22Rv1 (cell line): Measurements from ENCODE around the gene ADAD1.

Experiments
- H3K27ac ChIP-seq: fragments of 450-650 bp; 2 replicates; pipeline ENCODE4 v1.5.1; 2017
- CTCF ChIP-seq: fragments of 450-650 bp; IDR thresholded peaks from 2 replicates; pipeline ENCODE4 v1.5.1; 2017; ENCODE audit warnings: mild to moderate bottlenecking
- ZFX ChIP-seq: fragments of 450-650 bp; IDR thresholded peaks from 2 replicates; pipeline ENCODE4 v1.6.1; 2017; ENCODE audit warnings: antibody characterized with exemption, borderline replicate concordance

ADAD1 gene

GRCh38 chr4:122456231-122457116 lies 77.7 kb downstream of the ADAD1 start, which contains the start of gene IL2:
IL2 (minus strand) TSS chr4:122456725; CDS start chr4:122456440, 285 bp downstream.
- no peak for TF ChIP-seq ZFX
- TF ChIP-seq CTCF, result no peak
- no peak within 1 kb of the TSS for H3K27ac ChIP-seq

DNA sequence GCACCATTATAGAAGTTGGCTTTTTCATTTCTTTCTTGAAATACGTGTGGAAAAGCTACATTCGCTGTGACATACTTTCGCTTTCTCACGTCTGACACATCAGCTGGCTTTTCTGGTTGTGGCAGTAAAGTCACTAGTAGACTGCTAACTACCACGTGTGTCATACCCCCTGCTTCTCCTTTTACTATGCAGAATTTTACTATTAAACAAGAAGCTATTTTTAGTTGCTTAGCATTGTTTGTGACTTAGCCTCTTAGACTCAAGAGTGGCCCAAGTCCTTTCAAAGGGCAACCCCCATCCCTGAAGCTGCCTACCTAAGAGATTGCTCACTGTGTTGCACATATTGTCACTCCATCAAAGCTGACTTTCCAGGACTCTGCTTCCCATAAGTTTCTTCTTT lies 79.8 kb downstream of the ADAD1 start:
- no peak overlapping the region for H3K27ac ChIP-seq
- TF ChIP-seq CTCF (no peak), ZFX (no peak)

DNA sequence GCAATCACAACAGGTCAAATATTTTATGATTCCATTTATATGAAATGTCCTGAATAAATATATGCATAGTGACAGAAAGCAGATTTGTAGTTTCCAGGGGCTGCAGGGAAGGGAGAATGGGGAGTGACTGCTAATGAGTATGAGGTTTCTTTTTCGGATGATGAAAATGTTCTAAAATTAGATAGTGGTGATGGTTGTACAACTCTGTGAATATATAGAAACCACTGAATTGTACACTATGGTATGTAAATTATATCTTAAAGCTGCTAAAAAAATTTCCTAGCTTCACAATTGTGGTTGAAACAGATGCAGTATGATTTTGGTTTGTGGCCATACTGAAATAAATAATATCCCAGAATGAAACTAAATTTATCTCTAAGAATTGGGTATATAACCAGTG lies 90.6 kb downstream of the ADAD1 start:
- TF ChIP-seq CTCF, result no peak
- no peak for TF ChIP-seq ZFX
- H3K27ac ChIP-seq, result no peak overlapping the region

DNA sequence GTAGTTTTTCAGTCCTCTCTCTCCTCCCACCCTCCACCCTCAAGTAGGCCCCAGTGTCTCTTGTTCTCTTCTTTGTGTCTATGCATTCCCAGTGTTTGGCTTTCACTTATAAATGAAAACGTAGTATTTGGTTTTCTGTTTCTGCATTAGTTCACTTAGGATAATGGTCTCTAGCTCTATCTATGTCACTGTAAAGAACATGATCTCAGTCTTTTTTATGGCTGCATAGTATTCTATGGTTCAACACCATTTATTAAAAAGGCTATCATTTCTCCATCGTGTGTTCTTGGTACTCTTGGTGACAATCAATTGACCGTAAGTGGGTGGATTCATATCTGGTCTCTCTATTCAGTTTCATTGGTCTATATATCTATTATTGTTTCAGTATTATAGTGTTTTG lies 96.4 kb downstream of the ADAD1 start:
- H3K27ac ChIP-seq, result no peak overlapping the region
- TF ChIP-seq CTCF (no peak), ZFX (no peak)

GRCh38 chr4:122476126-122476525 lies 97.3 kb downstream of the ADAD1 start:
- TF ChIP-seq CTCF, result no peak
- no peak for TF ChIP-seq ZFX
- no peak overlapping the region for H3K27ac ChIP-seq

- no peak for TF ChIP-seq ZFX
- no peak for TF ChIP-seq CTCF
- no peak overlapping the region for H3K27ac ChIP-seq
These were observed 97.9 kb downstream of the ADAD1 start for GRCh38 chr4:122476745-122477144.
